GM18520 (cell line): Measurements from ENCODE around the gene GSC.
"Not testable (repeated sequence)": the region's sequence is repeated elsewhere in the genome, so short reads cannot be mapped to it uniquely, and the experiment has no call there.

Source experiments
- ATAC-seq: cut with Tn5 transposase; IDR thresholded peaks from one replicate; pipeline ENCODE4 v1.9.1; 2021; ENCODE audit not compliant: unreplicated experiment

GSC gene

DNA sequence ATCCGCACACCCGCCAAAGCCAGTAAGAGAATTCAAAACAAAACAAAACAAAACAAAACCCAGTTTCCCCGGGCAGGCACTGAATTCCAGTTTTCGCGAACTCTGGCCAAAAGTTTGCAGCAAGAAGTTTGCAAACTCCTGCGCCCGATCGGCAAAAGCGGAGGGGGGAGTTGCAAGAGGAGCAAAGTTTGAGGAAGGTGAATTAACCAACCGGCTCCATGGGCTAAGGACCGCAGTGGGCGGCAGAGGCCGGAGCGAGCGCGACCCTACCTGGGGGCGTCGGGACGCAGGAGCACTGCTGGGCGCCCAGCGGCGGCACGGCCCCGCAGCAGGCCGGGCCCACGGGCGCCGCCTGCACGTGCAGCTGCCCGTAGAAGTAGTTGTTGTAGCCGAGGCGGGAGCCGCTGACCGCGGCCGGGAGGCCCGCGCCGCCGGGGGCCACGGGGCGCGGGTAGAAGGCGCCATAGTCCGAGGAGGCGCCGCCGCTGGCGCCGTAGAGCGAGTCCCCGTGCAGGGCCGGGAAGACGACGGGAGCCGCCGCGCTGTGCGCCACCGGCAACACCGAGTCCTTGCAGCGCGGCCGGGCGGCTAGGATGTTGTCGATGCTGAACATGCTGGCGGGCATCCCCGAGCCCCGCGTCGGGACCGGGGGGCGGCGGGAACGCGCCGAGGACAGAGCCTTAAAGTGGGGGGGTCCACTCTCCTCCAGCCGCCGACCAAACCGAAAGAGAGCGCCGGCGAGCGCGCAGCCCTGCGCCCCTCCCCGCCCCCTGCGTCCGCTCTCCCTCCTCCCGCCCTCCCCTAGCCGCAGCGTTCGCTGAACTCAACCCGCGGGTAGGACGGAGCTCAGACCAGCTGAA, at the start of gene GSC:
GSC (minus strand) TSS at position 723 of the 860 bp plus-strand sequence; CDS start at position 625, 98 bp downstream.
- no peak for ATAC-seq

DNA sequence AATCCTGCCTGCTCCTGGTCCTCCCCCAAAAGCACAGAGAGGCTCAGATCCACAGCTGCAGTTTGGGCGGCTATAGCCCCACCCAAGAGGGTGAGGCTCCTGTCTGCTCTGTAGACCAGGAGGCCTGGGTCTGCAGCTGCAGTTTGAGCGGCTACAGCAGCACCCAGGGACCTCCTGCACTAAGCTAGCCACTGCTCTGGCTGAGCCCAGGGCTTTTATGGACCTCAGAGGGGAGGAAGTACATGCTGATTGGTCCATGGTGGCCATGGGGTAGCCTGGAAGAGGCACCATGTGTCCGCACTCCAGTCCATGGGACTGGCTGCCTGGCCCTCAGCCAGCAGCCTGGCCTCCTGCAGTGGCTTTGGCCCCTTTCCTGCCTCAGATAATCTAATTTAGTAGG, 49.6 kb upstream of the GSC start:
- no peak for ATAC-seq

DNA sequence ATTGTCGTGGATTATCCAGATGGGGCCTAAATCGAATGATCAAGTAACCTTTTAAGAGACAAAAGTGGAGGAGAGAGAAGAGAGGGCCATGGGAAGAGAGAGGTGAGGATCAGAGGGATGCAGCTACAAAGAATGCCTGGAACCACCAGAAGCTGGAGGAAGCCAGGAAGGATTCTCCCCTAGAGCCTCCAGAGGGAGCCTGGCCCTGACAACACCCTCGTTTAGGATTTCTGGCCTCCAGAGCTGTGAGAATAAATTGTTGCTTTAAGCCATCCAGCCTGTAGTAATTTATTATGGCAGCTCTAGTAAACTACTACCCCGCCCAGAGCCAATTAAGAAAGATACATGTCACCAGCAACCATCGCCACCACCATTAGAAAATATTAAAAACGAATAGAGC, 46.2 kb upstream of the GSC start:
- ATAC-seq: no peak

DNA sequence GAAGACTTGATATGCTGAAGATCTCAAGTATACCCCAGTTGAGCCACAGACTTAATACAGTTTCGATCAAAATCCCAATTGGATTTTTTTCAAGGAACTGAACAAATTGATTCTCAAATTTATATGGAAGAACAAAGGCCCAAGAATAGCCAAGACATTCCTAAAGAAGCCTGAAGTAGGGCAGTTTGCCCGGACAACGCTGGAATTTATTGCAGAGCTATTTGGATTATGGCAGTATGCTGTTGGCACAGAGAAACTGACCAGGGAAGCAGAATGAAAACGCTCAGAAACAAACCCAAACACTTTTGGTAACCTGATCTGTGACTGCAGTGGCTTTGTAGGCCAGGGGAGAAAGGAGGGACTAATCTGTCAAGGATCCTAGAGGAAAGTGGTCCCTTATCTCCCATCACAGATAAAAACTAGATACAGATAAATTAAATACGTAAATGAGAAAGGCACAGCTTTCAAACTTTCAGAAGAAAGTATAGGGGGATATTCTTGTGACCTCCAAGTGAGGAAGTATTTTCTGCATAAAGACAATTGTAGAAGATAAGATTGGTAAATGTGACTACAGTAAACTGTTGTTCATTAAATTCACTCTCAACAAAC, 35.9 kb upstream of the GSC start:
- ATAC-seq: no peak

DNA sequence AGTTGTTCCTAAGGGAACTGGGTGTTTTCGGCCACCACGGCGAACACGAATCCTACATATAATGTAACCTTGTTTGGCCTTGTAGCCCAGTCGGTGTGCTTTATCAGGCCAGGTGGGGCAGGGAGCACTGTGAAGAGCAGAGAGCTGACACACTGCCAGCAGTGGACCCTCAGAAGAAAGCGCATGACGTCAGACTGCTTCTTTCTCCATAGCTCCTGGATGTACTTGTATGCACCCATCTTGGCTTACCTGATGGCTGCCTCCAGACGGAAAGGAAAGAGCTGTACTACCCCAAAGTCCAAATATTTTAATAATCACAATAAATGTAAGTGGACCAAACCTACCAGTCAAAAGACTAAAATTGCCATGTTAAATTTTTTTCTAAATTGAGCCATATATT, 31.3 kb upstream of the GSC start:
- no peak for ATAC-seq

DNA sequence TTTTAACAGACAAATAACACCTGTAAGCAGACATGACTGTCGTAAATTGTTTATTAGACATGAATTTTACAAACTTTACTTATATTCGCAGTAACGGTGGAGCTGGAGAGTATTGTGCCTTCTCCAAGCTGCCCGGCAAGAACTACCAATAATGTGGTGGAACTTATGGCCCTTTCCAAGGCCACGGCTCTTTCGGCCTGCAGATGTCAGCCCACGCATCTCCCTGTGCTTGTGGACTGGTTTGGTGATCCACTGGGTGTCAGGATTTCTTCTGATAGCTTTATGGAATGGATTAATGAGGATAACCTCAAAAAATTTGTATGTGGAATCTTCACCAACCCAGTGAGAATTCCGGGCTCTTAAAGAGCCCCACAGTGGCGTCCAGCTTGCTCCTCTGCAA, 30.9 kb upstream of the GSC start:
- ATAC-seq: not testable (repeated sequence)

DNA sequence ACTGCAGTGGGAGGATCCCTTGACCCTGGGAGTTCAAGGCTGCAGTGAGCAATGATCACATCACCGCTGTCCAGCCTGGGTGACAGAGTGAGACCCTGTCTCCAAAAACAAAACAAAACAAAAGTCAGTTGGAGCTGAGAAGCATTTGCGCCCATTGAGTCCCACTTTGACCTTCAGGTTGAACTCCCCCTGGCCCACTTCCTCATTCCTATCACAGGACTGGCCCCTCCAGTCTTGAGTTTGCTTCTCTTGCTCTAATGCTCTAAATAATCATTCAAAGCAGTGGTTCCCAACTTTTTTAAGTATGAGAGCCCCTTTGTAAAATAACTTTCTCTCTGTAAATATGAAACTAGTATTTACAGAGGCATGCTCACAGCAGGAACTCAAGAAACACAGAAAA, 28.0 kb upstream of the GSC start:
- no peak for ATAC-seq

DNA sequence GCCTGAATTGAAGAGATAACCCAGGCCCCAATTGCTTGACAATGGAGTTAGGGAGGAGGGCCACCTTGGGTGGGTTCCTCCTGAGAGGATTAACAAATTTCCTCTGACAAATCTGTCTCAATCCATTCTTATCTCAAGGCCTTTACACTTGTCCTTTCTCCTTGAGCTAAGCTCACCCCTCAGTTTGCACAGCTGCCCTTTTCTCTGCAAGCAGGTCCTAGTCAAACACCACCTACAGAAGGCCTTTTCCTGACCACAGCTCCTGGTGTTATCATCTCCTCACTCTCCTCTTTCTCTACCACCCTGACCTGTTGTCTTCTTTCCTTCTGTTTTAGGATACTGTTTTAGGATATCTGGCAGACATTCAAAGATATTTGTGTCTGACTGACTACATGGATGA, 26.4 kb upstream of the GSC start:
- ATAC-seq: no peak

DNA sequence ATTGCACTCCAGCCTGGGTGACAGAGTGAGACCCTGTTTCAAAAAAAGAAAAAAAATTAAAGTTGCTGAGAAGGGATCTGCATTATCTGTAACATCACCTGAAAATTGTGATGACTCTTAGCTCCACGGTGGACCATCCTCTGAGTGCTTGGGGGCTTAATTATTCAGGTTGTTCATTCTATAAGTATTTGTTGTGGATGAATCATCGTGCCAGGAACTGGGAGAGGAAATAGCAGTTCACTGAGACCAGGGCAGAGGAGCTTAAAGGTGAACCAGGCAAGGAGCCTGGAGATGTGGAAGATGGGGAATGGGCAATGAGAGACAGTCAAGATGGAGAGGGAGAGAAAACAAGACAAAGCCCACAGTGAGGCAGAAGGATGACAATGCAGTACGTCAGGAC, 25.5 kb upstream of the GSC start:
- ATAC-seq: no peak

DNA sequence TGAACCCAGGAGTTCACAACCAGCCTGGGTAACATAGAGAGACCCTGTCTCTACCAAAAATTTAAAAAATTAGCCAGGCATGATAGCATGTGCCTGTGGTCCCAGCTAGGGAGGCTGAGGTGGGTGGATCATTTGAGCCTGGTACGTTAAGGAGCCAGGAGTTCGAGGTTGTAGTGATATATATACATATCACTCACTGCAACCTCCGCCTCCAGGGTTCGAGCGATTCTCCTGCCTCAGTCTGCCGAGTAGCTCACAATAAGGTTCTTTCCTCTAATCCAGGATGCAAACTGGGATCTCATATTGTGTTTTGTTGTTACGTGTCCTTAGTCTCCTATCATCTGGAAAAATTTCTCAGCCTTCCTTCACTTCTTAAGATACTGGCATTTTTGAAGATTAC, 24.0 kb upstream of the GSC start:
- ATAC-seq: no peak

DNA sequence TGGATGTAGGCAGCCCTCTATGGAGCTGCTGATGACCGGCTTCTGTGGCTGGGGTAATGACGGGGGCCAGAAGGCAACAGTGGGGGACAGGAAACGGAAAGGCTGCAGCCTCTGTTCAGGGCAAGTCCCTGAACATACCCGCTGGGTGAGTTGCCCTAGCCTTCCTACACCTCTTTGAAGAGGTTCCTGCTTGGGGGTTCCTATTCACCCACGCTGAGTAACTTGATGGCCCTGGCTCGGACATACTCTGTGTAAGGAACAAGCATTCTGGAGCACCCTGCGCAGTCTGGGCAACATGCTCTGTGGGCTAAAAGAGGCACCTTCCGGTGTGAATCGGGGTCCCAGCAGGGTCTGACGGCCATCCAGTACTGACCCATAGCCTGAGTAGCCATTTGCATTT, 17.7 kb upstream of the GSC start:
- ATAC-seq: no peak

DNA sequence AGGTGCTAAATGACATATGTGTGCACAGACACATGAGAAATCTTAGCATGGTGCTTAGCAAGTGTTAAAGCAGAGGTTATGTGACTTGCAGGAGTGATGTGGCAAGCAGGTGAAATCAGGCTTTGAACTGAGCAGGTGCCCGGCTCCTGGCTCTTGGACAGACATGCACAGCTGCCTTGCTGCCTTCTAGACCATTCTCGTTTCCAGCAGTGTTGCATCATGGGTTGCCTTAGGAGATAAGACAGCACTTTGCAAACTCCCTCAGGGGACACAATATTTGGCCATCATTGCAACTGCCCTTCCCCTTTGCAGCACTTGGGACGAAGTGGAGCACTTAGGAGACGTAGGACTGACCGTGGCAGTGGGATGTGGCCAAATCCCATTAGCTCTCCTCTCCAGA, 17.2 kb upstream of the GSC start:
- no peak for ATAC-seq

DNA sequence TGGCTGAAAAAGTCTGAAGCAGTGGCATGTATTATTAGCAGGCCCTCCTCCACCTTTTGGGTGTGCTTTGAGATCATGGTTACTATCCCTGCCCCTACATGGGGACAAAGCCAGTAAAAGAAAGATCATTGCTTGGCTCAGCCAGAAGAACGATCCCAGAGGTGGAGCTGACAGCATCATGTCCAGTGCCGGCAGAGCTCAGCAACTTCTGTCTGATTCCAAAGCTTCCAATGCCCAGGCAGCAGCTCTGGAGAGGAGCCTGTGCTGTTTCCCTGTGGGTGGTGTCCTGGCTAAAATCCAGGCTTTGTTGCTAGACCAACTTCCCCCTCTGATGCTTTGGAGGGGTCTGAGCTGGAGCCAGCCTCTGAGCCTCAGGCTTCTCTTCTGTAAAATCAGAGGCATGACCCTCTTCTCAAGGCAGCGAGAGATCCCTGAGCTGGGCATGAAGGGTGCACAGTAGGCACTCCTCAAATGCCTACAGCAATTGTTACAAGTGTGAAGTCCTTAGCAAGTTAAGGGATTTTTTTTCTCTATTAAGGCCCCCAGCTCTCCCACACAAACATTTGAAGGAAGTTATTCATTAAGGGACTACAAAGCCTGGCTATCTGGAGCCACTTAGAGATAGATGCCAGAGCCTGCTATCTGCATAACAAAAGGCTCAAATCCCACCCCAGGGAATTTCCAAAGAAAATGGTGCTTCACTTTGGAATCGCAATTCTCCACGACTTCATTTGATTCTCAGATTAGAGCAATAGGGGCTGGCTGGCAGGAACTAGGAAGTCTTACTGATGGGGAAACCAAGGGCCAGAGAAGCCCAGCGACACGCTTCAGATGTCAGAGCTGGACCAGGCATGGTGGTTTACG, 10.9 kb upstream of the GSC start:
- ATAC-seq: no peak

DNA sequence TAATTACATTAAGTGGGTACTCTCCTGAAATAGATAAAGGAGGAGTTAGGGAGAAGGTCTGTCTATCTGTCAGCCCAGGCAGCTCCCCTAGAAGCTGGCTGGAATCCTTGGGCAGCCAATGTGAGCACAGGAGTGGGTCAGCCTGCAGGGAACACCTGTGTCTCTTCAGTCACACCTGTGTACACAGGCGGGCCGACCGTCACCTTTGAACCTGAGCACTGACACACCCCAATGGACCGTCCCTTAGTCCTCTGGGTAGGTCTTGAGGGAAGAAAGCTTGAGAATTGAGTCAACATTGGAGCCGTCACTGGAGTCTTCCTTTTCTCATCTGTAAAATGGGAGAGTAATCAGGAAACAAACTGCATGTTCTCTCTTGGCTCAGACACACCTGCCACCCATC, 9.8 kb upstream of the GSC start:
- no peak for ATAC-seq

DNA sequence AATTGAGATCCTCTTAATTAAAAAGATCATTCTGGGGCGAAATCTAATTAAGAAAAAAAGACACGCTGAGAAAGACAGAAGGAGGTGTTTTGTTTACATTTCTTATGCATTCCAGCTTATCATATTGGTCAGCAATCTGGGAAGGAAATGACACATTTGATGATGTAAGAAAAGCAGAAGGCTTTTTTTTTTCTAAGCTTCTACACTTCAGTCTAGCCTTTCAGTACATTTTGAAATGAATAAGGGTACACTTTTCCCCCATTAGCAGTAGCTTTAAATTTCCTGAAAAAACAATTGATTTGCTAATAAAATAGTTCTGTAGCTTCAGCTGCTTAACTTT, 5.9 kb upstream of the GSC start:
- no peak for ATAC-seq

DNA sequence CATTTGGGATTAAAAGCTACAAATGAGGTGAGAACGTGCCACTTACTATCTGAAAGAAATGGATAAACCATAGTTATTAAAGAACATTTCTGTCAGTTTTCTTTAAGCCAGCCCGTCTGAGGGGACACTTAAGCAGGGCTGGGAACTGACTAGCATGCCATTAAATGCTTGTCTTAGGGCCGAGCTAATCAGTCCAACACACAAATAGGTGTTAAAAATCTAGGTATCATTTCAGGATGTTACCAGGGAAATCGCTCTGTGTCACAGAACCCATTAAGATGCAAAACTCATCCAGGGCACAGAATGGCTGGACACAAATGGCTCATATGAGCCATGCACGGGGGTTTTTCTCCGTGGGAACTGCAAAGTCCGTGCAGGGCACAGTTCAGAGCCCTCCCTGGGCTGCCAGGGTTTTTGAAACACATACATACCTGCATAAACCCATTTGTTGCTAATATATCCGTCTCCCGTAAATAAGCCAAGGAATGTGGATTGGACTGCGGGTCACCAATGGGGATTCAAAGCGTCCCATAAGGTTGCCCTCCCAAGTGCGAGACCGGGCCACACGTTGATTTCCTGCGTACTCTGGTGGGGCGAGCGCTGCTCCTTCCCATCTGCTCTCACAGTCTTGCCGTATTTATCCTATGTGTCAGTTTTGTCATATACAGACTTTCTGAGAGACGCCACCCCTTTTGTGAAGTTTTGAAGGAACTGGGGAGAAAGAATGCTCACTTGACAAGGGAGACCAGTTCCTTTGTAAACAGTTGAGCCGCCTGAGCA, 5.4 kb upstream of the GSC start:
- ATAC-seq: no peak

DNA sequence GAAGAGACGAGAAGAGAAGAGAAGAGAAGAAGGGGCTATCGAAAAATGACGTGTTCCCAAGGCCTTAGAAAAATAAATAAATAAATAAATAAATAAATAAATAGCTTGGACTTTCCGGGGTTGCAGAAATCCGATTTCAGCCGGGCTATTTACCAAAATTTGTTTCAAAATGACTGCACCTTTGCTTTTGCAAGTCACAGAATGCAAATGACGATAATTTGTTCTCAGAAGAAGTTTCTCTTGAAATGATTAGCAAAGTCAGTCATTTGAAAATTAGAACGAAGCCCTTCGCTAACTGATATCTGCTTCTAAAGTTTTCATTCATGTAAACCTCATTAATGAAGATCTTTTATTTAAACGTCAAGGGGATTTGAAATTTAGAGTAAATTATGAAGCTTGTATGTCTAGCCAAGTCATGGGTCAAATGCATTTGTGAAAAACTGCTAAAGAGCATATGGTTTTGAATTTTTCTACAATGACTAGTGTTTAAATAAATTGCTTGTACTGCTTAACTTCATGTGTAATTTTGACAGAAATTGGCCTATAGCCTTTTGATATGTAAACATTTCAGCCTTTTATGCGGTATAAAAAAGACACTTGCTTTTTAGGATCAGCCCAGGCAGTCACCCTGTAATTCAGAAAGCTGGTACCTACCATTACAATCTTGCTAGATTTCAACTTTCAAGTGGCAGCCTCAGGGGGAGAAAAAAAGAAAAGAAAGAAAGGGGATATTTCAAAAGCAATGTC, 4.6 kb upstream of the GSC start:
- ATAC-seq: no peak

DNA sequence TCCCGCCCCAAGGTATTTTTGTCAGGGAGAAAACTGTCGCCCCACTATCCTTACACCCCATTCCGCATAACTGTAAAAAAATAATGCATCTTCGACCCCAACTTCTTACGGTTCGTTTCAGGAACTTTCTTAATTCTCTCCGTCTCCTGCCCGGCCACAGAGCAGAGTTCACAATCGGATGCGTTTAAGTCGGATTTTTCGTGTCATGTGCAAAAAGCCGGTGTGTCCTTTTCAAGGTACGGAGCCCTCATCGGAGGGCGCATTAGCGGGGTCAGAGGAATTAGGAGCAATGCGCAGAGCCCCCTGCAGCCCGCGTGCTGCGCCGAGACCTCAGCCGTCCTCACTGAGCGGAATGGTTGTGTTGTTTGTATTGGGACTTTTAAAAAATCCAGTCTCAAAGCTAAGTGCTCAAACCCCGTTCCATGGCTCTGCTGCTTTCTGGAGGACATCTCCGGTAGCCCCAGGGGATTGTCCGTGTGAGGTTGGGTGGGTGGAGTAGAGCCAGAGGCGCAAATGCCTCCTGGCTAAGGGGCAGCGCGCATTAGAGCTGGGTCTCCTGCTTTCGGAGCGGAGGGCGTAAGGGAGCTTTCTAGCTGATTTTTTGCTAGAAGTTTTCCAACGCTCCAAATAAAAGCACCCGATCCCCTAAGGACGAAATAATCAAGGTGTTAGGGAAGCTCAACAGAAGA, 3.9 kb upstream of the GSC start:
- no peak for ATAC-seq

DNA sequence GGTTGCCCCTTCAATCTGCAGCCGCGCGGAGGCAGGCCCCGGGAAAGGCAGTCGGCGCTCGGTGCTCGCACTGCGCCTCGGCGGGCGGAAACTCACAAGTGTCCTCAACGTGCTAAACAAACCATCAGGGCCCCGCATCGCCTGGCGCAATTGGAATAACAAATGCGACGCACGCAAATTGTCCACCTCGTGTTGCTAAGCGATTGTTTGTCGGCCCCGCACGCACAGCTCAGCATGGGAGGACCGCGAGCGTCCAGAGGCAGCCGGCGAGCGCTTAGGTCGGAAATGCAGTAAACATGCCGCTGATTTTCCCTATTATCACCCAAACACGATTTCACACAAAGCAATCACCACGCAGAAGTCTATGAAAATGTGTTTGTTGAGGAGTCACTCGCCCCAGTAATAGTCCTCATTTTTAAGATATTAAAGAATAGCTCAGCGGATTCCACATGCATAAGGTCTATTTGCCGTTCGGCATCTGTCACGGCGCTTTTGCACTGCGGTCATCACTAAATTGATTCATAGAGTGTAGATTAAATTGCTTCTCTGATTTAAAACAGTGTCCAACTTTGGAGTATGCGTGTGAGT, 3.2 kb upstream of the GSC start:
- ATAC-seq: no peak

DNA sequence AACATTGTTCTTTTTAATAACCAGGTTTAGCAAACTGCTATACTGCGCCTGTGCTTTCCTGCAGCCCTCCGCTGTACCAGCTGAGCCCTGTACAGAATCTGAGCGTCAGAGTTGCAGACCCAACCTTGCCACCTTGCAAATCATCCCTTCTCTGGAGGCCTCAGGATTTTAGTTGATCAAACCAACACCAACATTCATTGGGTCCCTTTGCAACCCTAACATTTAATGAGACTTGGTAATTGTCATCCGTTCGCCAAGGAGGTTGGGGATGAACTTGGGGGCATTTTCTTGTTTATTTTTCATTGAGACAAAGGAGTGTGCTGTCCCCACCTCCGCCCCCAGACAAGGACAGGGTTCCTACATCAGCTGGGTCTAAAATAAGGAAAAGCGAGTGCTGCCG, 2.6 kb upstream of the GSC start:
- no peak for ATAC-seq
